PFSK-1 (cell line): ENCODE data around the gene CABLES2.

ENCODE experiments used
- FOXP2 ChIP-seq: optimal IDR thresholded peaks from 2 replicates; pipeline ENCODE3; 2011; ENCODE audit warnings: borderline replicate concordance, control low read depth, inconsistent platforms; ENCODE audit not compliant: insufficient read depth; ENCODE audit errors: extremely low read length, extremely low read depth
- POLR2AphosphoS5 ChIP-seq: IDR thresholded peaks from 2 replicates; pipeline ENCODE4 v1.6.1; 2012; ENCODE audit warnings: low read depth, mild to moderate bottlenecking, control low read depth, low read length, moderate library complexity
- REST ChIP-seq, 2 experiments: IDR thresholded peaks; 2 replicates each; pipeline versions ENCODE4 v1.6.1 to v1.8.0; 2011 to 2012; ENCODE audit warnings: low read depth in 2 of 2, low read length in 2 of 2, control low read depth in 1 of 2, inconsistent platforms in 1 of 2, mild to moderate bottlenecking in 1 of 2, moderate library complexity in 1 of 2; ENCODE audit not compliant: insufficient read depth in 1 of 2
- SIN3A ChIP-seq: IDR thresholded peaks from 2 replicates; pipeline ENCODE4 v1.6.1; 2012; ENCODE audit warnings: mild to moderate bottlenecking, low read length, moderate library complexity, borderline replicate concordance; ENCODE audit not compliant: insufficient read depth
- TAF1 ChIP-seq: IDR thresholded peaks from 2 replicates; pipeline ENCODE4 v1.6.1; 2012; ENCODE audit warnings: low read length, control low read depth, borderline replicate concordance; ENCODE audit not compliant: insufficient read depth

CABLES2 gene

GRCh38 chr20:62413025-62413570, 6.0 kb upstream of the CABLES2 start:
- TF ChIP-seq SIN3A = no peak
- TF ChIP-seq POLR2AphosphoS5 = no peak
- TF ChIP-seq FOXP2 = no peak
- no peak for TF ChIP-seq TAF1
- no peak for TF ChIP-seq REST (IDR thresholded peaks at IDR 0.05; ENCODE audit: insufficient read depth in 1 of 2, low read depth in 2 of 2, low read length in 2 of 2)

- TF ChIP-seq SIN3A = no peak
- TF ChIP-seq REST (IDR thresholded peaks at IDR 0.05; ENCODE audit: insufficient read depth in 1 of 2, low read depth in 2 of 2, low read length in 2 of 2) = no peak
- no peak for TF ChIP-seq POLR2AphosphoS5
- TF ChIP-seq TAF1 = no peak
Observed at GRCh38 chr20:62412194-62413024, 5.3 kb upstream of the CABLES2 start.

GRCh38 chr20:62411479-62412193, 4.6 kb upstream of the CABLES2 start:
- TF ChIP-seq SIN3A (no peak), TAF1 (no peak), FOXP2 (no peak), REST (IDR thresholded peaks at IDR 0.05; ENCODE audit: insufficient read depth in 1 of 2, low read depth in 2 of 2, low read length in 2 of 2) (no peak), POLR2AphosphoS5 (no peak)

GRCh38 chr20:62410746-62411478, 3.8 kb upstream of the CABLES2 start:
- TF ChIP-seq FOXP2 (no peak), TAF1 (no peak), POLR2AphosphoS5 (no peak), SIN3A (no peak), REST (IDR thresholded peaks at IDR 0.05; ENCODE audit: insufficient read depth in 1 of 2, low read depth in 2 of 2, low read length in 2 of 2) (no peak)
